HFFc6 (cell line): ENCODE measurements around the gene NRTN. TPM values are rescaled to one million over a fixed set of nuclear protein-coding genes. Genes with fewer than 3 reads are reported as not detected.

Experiments used
- DNase-seq: peaks from one replicate; pipeline ENCODE4 v3.0.0-alpha.2; 2018
- H3K27ac Mint-ChIP-seq: 2 replicates; pipeline ENCODE4 v1.8.0; 2020; ENCODE audit warnings: mild to moderate bottlenecking, mixed read lengths
- H3K27me3 Mint-ChIP-seq: 2 replicates; pipeline ENCODE4 v1.8.0; 2021; ENCODE audit warnings: mild to moderate bottlenecking, moderate library complexity, mixed read lengths; ENCODE audit not compliant: insufficient read depth
- H3K36me3 Mint-ChIP-seq: 2 replicates; pipeline ENCODE4 v1.8.0; 2021; ENCODE audit warnings: low read depth, mixed read lengths
- H3K4me1 Mint-ChIP-seq: 2 replicates; pipeline ENCODE4 v1.8.0; 2020; ENCODE audit warnings: low read depth, mixed read lengths
- H3K4me3 Mint-ChIP-seq: 2 replicates; pipeline ENCODE4 v1.8.0; 2020; ENCODE audit warnings: mild to moderate bottlenecking, moderate library complexity, mixed read lengths
- H3K9me3 Mint-ChIP-seq: 2 replicates; pipeline ENCODE4 v1.8.0; 2020; ENCODE audit warnings: mild to moderate bottlenecking, mixed read lengths
- CTCF ChIP-seq: fragments of 200-600 bp; sonication (generic); IDR thresholded peaks from 2 replicates; pipeline ENCODE4 v1.5.0; 2021; ENCODE audit warnings: antibody characterized with exemption, mild to moderate bottlenecking
- long read RNA-seq: library from polyadenylated mRNA; unstranded; transcript quantifications from one replicate; pipeline ENCODE4 v2.0.0, GENCODE V29; 2019
- total RNA-seq, 6 experiments: library from RNA; stranded (reverse); fragmentation: NEBNext Ultra II Directional; extraction: Animal tissue kit (Norgen Biotek cat#: 25700); gene quantifications; 2 replicates in 1 of 6; 3 replicates in 5 of 6; pipeline ENCODE4 v1.2.3, GENCODE V29; 2021

NRTN gene
- not detected for total RNA-seq
- long read RNA-seq, result 0 reads

GRCh38 chr19:5804516-5805461 is at the start of gene NRTN:
Gene NRTN (plus strand): TSS chr19:5805067. CDS start chr19:5824166, 19,099 bp downstream.
- no peak within 1 kb of the TSS for H3K27ac Mint-ChIP-seq
- H3K36me3 Mint-ChIP-seq, result no peaks in the 10 kb centered on the region
- TF ChIP-seq CTCF, result no peak
- DNase-seq, result no peak
- no peaks in the 10 kb centered on the region for H3K9me3 Mint-ChIP-seq
- H3K27me3 Mint-ChIP-seq, result peaks cover 28% of the 10 kb centered on the region
- peaks cover 12% of the 10 kb centered on the region; the same call in 1 of the 2 replicates for H3K4me1 Mint-ChIP-seq
- H3K4me3 Mint-ChIP-seq, result peak within 1 kb of the TSS; percentile 69; the same call in 1 of the 2 replicates

- Mint-ChIP-seq H3K4me1 (no peaks in the 10 kb centered on the region), H3K27me3 (peaks cover 6% of the 10 kb centered on the region), H3K9me3 (no peaks in the 10 kb centered on the region), H3K4me3 (no peak overlapping the region), H3K36me3 (no peaks in the 10 kb centered on the region), H3K27ac (no peak overlapping the region)
- no peak for DNase-seq
- TF ChIP-seq CTCF, result no peak
Measured at GRCh38 chr19:5762608-5763217, 42.2 kb upstream of the NRTN start.

- TF ChIP-seq CTCF, result no peak
- peaks cover 3% of the 10 kb centered on the region; the same call in 1 of the 2 replicates for H3K27me3 Mint-ChIP-seq
- no peak overlapping the region for H3K27ac Mint-ChIP-seq
- no peaks in the 10 kb centered on the region for H3K4me1 Mint-ChIP-seq
- no peak for DNase-seq
- no peaks in the 10 kb centered on the region for H3K9me3 Mint-ChIP-seq
- H3K36me3 Mint-ChIP-seq, result no peaks in the 10 kb centered on the region
- H3K4me3 Mint-ChIP-seq, result no peak overlapping the region
Measured at GRCh38 chr19:5765220-5765619, 39.6 kb upstream of the NRTN start.

- no peak overlapping the region for H3K27ac Mint-ChIP-seq
- no peak for TF ChIP-seq CTCF
- no peak for DNase-seq
- H3K27me3 Mint-ChIP-seq, result peaks cover 5% of the 10 kb centered on the region; the same call in 1 of the 2 replicates
- no peaks in the 10 kb centered on the region for H3K4me1 Mint-ChIP-seq
- H3K9me3 Mint-ChIP-seq, result no peaks in the 10 kb centered on the region
- H3K36me3 Mint-ChIP-seq, result no peaks in the 10 kb centered on the region
- H3K4me3 Mint-ChIP-seq, result no peak overlapping the region
Measured at GRCh38 chr19:5767949-5768348, 36.9 kb upstream of the NRTN start.

GRCh38 chr19:5772416-5772815 is 32.5 kb upstream of the NRTN start:
- DNase-seq, result no peak
- Mint-ChIP-seq H3K4me1 (peaks cover 11% of the 10 kb centered on the region; the same call in 1 of the 2 replicates), H3K27me3 (peaks cover 5% of the 10 kb centered on the region), H3K9me3 (no peaks in the 10 kb centered on the region), H3K27ac (no peak overlapping the region), H3K4me3 (no peak overlapping the region), H3K36me3 (no peaks in the 10 kb centered on the region)
- no peak for TF ChIP-seq CTCF
